ENCODE measurements around the gene PECR. TPM values are rescaled to one million over a fixed set of nuclear protein-coding genes. Genes with fewer than 3 reads are reported as not detected.

Gene PECR
- total RNA-seq, 1 experiment from 2014 or later: 16.3 TPM

- no peak for TF ChIP-seq POLR2AphosphoS5 (IDR thresholded peaks at IDR 0.05; ENCODE audit: low read depth, low read length)
- TF ChIP-seq POLR2A (IDR thresholded peaks at IDR 0.05; ENCODE audit: borderline replicate concordance, extremely low read depth, insufficient read depth, insufficient read length): no peak
- no peak for TF ChIP-seq SRF (IDR thresholded peaks at IDR 0.05; ENCODE audit: low read depth)
- no peak for TF ChIP-seq EZH2phosphoT487 (IDR thresholded peaks at IDR 0.05; ENCODE audit: borderline replicate concordance)
- no peak for TF ChIP-seq ELF1 (IDR thresholded peaks at IDR 0.05; ENCODE audit: borderline replicate concordance, low read depth)
- no peak for TF ChIP-seq SIN3A (IDR thresholded peaks at IDR 0.05; ENCODE audit: low read depth)
- no peak for TF ChIP-seq ZFX (IDR thresholded peaks at IDR 0.05)
- no peak for TF ChIP-seq SP1 (IDR thresholded peaks at IDR 0.05; ENCODE audit: low read depth)
- no peak for TF ChIP-seq CTCF (IDR thresholded peaks at IDR 0.05 in 2 of 3, conservative IDR thresholded peaks at IDR 0.05 in 1 of 3; ENCODE audit: borderline replicate concordance in 1 of 3, insufficient read depth in 1 of 3, low read depth in 2 of 3, low read length in 2 of 3)
These were observed 45.3 kb upstream of the PECR start (continued) for GRCh38 chr2:216126943-216127342.

GRCh38 chr2:216121255-216121654, 39.6 kb upstream of the PECR start:
- Histone ChIP-seq H3K4me2 (ENCODE audit: low read length) (no peak overlapping the region), H3K79me2 (ENCODE audit: insufficient read depth, low read length) (peaks cover 100% of the 10 kb centered on the region), H3K27ac (ENCODE audit: low read depth, low read length) (no peak overlapping the region; the same call in 1 of the 2 replicates), H3K4me3 (replicated peaks in 1 of 2; ENCODE audit: low read depth in 1 of 2, low read length in 2 of 2) (no peak overlapping the region), H3K4me1 (ENCODE audit: control insufficient read depth in 1 of 2, insufficient read depth in 2 of 2, low read length in 2 of 2) (no peaks in the 10 kb centered on the region), H3K9ac (ENCODE audit: low read length) (no peak overlapping the region), H3K9me2 (ENCODE audit: insufficient read depth) (no peaks in the 10 kb centered on the region), H3K27me3 (ENCODE audit: insufficient read depth, low read length) (no peaks in the 10 kb centered on the region), H2AFZ (ENCODE audit: low read depth, low read length, poor library complexity, severe bottlenecking) (no peak overlapping the region), H3K9me3 (ENCODE audit: control insufficient read depth in 1 of 2, insufficient read depth in 1 of 2, low read depth in 1 of 2, low read length in 2 of 2) (no peaks in the 10 kb centered on the region), H4K20me1 (ENCODE audit: insufficient read depth) (peaks cover 34% of the 10 kb centered on the region; the same call in 1 of the 2 replicates), H3K36me3 (ENCODE audit: control insufficient read depth in 1 of 2, insufficient read depth in 2 of 2, low read length in 2 of 2) (peaks cover 82 to 93% of the 10 kb centered on the region in 2 experiments)
- intact Hi-C loops (cut with micrococcal nuclease): no loop called here
- DNase-seq (ENCODE audit: low read depth, low spot score) (no peak), ATAC-seq (no peak)
- no peak for TF ChIP-seq JUND (IDR thresholded peaks at IDR 0.05)
- TF ChIP-seq EZH2phosphoT487 (IDR thresholded peaks at IDR 0.05; ENCODE audit: borderline replicate concordance): no peak
- no peak for TF ChIP-seq CTCF (IDR thresholded peaks at IDR 0.05 in 2 of 3, conservative IDR thresholded peaks at IDR 0.05 in 1 of 3; ENCODE audit: borderline replicate concordance in 1 of 3, insufficient read depth in 1 of 3, low read depth in 2 of 3, low read length in 2 of 3)
- no peak for TF ChIP-seq FOSL1 (IDR thresholded peaks at IDR 0.05; ENCODE audit: low read depth)
- TF ChIP-seq CBX3 (IDR thresholded peaks at IDR 0.05; ENCODE audit: low read depth): no peak
- no peak for TF ChIP-seq TCF7L2 (IDR thresholded peaks at IDR 0.05; ENCODE audit: borderline replicate concordance, extremely low read depth, insufficient read depth, insufficient read length)
- TF ChIP-seq RAD21 (IDR thresholded peaks at IDR 0.05; ENCODE audit: low read depth): no peak
- TF ChIP-seq ELF1 (IDR thresholded peaks at IDR 0.05; ENCODE audit: borderline replicate concordance, low read depth): no peak
- no peak for TF ChIP-seq POLR2AphosphoS5 (IDR thresholded peaks at IDR 0.05; ENCODE audit: low read depth, low read length)
- TF ChIP-seq SIN3A (IDR thresholded peaks at IDR 0.05; ENCODE audit: low read depth): no peak
- no peak for TF ChIP-seq SRF (IDR thresholded peaks at IDR 0.05; ENCODE audit: low read depth)
- no peak for TF ChIP-seq ZNF274 (IDR thresholded peaks at IDR 0.05; ENCODE audit: low read depth, low read length)
- POLR2A ChIA-PET: no interaction called here
- CTCF ChIA-PET: no interaction called here
- BruUV-seq (replicated peaks): no TSS peak
- RAD21 ChIA-PET (ENCODE audit: low non-redundant PET in 1 of 2, low total read pairs in 2 of 2, uncharacterized antibody in 2 of 2, unreplicated experiment in 2 of 2): no interaction called here
